ENCODE results near the gene KRTAP10-9. TPM values are rescaled to one million over a fixed set of nuclear protein-coding genes. Genes with fewer than 3 reads are reported as not detected.
"Not testable (repeated sequence)": the region's sequence is repeated elsewhere in the genome, so short reads cannot be mapped to it uniquely, and the experiment has no call there.

Gene KRTAP10-9
- not detected for total RNA-seq

DNA sequence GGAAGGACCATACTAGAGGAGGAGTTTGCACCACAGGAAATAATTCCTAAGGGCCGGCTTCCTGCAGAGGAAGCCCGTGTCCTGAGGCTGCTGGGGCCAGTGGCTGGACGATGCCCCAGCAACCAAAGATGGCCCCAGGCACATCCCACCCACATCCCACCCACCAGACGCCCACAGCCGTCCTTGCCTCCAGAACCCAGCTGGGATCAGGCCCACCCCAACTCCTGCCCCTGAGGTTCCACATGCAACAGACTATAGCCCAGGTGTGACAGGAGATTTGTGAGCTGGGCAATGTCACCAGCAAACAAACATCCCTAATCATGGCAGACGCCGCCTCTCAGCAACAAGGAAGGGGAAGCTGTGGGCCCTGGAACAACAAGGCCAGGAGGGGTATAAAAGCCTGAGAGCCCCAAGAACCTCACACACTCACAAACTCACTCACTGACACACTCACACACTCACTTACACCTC lies at the start of gene KRTAP10-9:
Gene KRTAP10-9, plus strand, starts transcription at position 421 of the 471 bp plus-strand sequence. CDS start 79 bp downstream, outside the sequence.
- Histone ChIP-seq H3K27ac (no peak within 1 kb of the TSS), H3K4me1 (no peaks in the 10 kb centered on the region), H3K9me3 (no peaks in the 10 kb centered on the region), H3K4me3 (no peak within 1 kb of the TSS), H3K36me3 (no peaks in the 10 kb centered on the region), H3K27me3 (peaks cover 0 to 16% (median 14%) of the 10 kb centered on the region in 3 donors)
- intact Hi-C loops (cut with DNase I; ENCODE audit: low total_unique reads) (no loop called here), in situ Hi-C loops (cut with MboI; ENCODE audit: low sequenced_read_pairs in 4 of 4) (no loop called here)
- no peak for ATAC-seq
- DNase-seq = no peak
- TF ChIP-seq CTCF (IDR thresholded peaks at IDR 0.05 in 4 of 5, conservative IDR thresholded peaks at IDR 0.05 in 1 of 5) = no peak
- no peak for TF ChIP-seq POLR2A (IDR thresholded peaks at IDR 0.05)

DNA sequence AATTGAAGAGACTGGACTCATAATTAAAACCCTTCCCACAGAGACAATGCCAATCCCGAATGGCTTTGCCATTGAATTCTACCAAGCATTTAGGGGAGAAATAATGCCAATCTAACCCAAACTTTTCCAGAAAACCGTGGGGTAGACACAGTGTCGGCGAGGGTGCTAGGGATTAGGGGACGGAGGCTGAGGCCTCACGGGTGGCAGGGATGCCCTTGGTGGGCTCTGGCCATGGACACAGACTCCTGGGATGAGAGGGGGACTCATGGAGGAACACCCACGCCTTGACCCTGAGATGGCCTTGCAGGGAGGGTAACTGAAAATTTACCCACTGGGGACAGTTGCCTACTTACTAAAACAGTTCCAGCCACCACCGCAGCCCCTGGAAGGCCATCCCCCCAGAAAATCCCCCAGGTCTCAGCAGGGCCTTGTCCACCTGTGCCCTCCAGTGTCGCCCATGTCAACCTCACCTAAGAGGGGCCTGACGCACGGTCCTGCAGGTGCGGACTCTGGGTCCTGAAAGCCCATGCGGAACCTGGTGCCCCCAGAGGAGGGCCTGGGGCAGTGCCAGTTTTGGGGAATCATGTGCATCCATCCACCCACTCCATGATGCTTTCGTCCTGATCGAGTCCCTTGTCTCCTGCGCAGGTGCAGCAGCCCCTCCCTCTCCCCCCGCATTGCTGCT lies 48.4 kb upstream of the KRTAP10-9 start:
- no peaks in the 10 kb centered on the region for H3K36me3 ChIP-seq
- peaks cover 0 to 12% (median 0%) of the 10 kb centered on the region in 3 donors for H3K9me3 ChIP-seq
- in situ Hi-C loops (cut with MboI; ENCODE audit: low sequenced_read_pairs in 4 of 4) = no loop called here
- H3K27me3 ChIP-seq = peaks cover 0 to 19% (median 5%) of the 10 kb centered on the region in 3 donors
- TF ChIP-seq POLR2A (IDR thresholded peaks at IDR 0.05) (no peak), CTCF (IDR thresholded peaks at IDR 0.05 in 4 of 5, conservative IDR thresholded peaks at IDR 0.05 in 1 of 5) (no peak)
- ATAC-seq = no peak
- DNase-seq = no peak
- H3K27ac ChIP-seq = no peak overlapping the region
- no peak overlapping the region for H3K4me3 ChIP-seq
- H3K4me1 ChIP-seq = no peaks in the 10 kb centered on the region
- intact Hi-C loops (cut with DNase I; ENCODE audit: low total_unique reads) = no loop called here

DNA sequence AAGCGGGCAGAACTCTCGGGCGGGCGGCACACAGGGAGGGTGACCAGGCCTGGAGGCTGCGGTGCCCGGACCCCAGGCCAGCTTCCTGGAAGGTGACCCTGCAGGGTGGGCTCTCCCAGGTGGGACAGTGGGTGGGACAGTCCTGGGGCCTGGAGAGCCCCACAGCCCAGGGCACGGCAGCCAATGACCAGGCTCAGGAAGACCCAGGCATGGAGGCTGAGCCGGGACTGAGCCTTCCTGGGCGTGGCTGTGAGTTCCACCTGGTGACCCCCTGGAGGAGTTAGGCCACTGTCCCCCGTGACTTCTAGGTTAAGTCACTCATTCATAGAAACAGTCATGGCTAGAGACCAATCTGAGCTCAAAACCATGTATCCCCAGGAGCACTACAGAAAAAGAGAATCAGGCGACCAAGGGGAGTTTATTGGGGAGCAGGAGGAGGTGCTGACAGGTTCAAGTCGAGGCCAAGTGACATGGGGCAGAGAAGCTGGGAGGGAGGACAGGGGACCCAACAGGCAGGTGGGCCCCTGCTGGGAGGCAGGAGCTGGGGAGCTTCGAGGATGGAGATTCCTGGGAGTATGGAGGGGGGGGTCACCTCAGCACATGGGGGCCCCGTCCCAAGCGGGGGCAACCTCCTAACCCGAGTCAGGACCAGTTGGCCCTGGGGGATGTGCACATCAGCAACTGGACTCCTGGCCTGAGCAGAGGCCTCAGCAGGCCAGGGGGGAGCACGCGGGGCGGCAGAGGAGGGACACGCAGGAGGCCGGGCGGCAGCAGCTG lies 47.6 kb upstream of the KRTAP10-9 start:
- no peak for DNase-seq
- no peak overlapping the region for H3K27ac ChIP-seq
- no peaks in the 10 kb centered on the region for H3K36me3 ChIP-seq
- no peak for TF ChIP-seq POLR2A (IDR thresholded peaks at IDR 0.05)
- no peak for TF ChIP-seq CTCF (IDR thresholded peaks at IDR 0.05 in 4 of 5, conservative IDR thresholded peaks at IDR 0.05 in 1 of 5)
- intact Hi-C loops (cut with DNase I; ENCODE audit: low total_unique reads) = no loop called here
- H3K9me3 ChIP-seq = peaks cover 0 to 12% (median 0%) of the 10 kb centered on the region in 3 donors
- H3K4me1 ChIP-seq = no peaks in the 10 kb centered on the region
- ATAC-seq = no peak
- peaks cover 0 to 19% (median 5%) of the 10 kb centered on the region in 3 donors for H3K27me3 ChIP-seq
- in situ Hi-C loops (cut with MboI; ENCODE audit: low sequenced_read_pairs in 4 of 4) = no loop called here
- H3K4me3 ChIP-seq = no peak overlapping the region

DNA sequence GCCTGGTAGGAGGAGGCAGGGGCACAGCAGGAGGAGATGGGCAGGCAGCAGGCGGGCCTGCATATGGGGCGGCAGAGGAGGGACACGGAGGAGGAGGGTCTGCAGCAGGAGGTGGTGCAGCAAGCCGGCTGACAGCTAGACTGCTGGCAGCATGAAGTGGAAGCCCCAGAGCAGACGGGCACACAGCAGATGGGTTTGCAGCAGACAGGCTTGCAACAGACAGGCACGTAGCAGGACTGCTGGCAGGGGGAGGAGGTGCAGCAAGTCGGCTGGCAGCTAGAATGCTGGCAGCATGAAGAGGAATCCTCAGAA lies 47.1 kb upstream of the KRTAP10-9 start:
- ATAC-seq = no peak
- DNase-seq = no peak
- Histone ChIP-seq H3K36me3 (no peaks in the 10 kb centered on the region), H3K4me1 (no peaks in the 10 kb centered on the region), H3K4me3 (no peak overlapping the region), H3K9me3 (peaks cover 0 to 12% (median 0%) of the 10 kb centered on the region in 3 donors), H3K27me3 (peaks cover 0 to 16% (median 5%) of the 10 kb centered on the region in 3 donors), H3K27ac (no peak overlapping the region)
- no peak for TF ChIP-seq POLR2A (IDR thresholded peaks at IDR 0.05)
- TF ChIP-seq CTCF (IDR thresholded peaks at IDR 0.05 in 4 of 5, conservative IDR thresholded peaks at IDR 0.05 in 1 of 5) = no peak
- intact Hi-C loops (cut with DNase I; ENCODE audit: low total_unique reads) (no loop called here), in situ Hi-C loops (cut with MboI; ENCODE audit: low sequenced_read_pairs in 4 of 4) (no loop called here)

GRCh38 chr21:44580231-44580821 lies 46.6 kb upstream of the KRTAP10-9 start, which contains the start of gene KRTAP10-5:
TSS of gene KRTAP10-5 (minus strand) at chr21:44580604. CDS start at chr21:44580578, 26 bp downstream.
- Histone ChIP-seq H3K27me3 (peaks cover 3 to 18% (median 5%) of the 10 kb centered on the region in 3 donors), H3K9me3 (peaks cover 0 to 12% (median 0%) of the 10 kb centered on the region in 3 donors)
- DNase-seq; ATAC-seq; intact Hi-C loops (cut with DNase I; ENCODE audit: low total_unique reads); H3K4me1 ChIP-seq; in situ Hi-C loops (cut with MboI; ENCODE audit: low sequenced_read_pairs in 4 of 4); H3K36me3 ChIP-seq; H3K4me3 ChIP-seq; H3K27ac ChIP-seq: not testable (repeated sequence)
